Measurements from ENCODE around the gene RPL13A. TPM values are rescaled to one million over a fixed set of nuclear protein-coding genes. Genes with fewer than 3 reads are reported as not detected.
"Not testable (repeated sequence)": the region's sequence is repeated elsewhere in the genome, so short reads cannot be mapped to it uniquely, and the experiment has no call there.

RPL13A gene
- total RNA-seq, 1 experiment from 2014 or later, result 3,286 TPM

DNA sequence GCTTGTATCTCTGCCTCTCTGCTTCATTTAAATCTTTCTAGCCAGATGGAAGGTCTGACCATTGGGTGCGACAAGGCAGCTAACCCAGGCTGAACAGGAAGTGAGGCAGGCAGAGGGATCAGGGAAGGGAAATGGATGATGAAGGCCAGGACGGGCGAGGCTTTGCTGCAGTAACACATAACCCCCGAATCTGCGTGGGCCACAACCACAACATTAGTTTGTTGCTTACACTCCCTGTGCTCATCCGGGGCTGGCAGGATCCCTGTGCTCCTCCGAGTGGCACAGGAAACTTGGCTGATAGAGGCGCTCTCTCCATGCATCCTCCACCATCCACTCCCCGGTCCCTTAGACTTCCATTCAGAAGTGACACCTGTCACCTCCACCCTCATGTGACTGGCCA lies 14.5 kb upstream of the RPL13A start:
- TF ChIP-seq, protein P1, sequence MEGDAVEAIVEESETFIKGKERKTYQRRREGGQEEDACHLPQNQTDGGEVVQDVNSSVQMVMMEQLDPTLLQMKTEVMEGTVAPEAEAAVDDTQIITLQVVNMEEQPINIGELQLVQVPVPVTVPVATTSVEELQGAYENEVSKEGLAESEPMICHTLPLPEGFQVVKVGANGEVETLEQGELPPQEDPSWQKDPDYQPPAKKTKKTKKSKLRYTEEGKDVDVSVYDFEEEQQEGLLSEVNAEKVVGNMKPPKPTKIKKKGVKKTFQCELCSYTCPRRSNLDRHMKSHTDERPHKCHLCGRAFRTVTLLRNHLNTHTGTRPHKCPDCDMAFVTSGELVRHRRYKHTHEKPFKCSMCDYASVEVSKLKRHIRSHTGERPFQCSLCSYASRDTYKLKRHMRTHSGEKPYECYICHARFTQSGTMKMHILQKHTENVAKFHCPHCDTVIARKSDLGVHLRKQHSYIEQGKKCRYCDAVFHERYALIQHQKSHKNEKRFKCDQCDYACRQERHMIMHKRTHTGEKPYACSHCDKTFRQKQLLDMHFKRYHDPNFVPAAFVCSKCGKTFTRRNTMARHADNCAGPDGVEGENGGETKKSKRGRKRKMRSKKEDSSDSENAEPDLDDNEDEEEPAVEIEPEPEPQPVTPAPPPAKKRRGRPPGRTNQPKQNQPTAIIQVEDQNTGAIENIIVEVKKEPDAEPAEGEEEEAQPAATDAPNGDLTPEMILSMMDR (conservative IDR thresholded peaks at IDR 0.05), result no peak
- H2BK15ac ChIP-seq (ENCODE audit: low read depth, low read length), result no peak overlapping the region
- no peaks in the 10 kb centered on the region for H3K79me2 ChIP-seq (ENCODE audit: insufficient read depth, low read length)
- H3T11ph ChIP-seq (ENCODE audit: low read length), result no peak overlapping the region
- H3K14ac ChIP-seq (ENCODE audit: insufficient read depth, low read length), result no peak overlapping the region
- H2BK20ac ChIP-seq (ENCODE audit: low read depth, low read length, poor library complexity, severe bottlenecking), result no peak overlapping the region
- no peak for DNase-seq
- H2AFZ ChIP-seq (ENCODE audit: low read length), result no peak overlapping the region
- no peak overlapping the region for H4K91ac ChIP-seq (ENCODE audit: insufficient read length, low read depth, low read length)
- peak overlapping the region in 1 of 3 experiments; percentile 16; a peak in 1 of 7 replicates for H3K27ac Mint-ChIP-seq
- H3K23ac ChIP-seq (ENCODE audit: insufficient read length, low read depth, low read length), result no peak overlapping the region
- no peak overlapping the region for H2BK120ac ChIP-seq (ENCODE audit: low read depth, low read length, poor library complexity, severe bottlenecking)
- H3K9ac ChIP-seq (ENCODE audit: extremely low read depth, insufficient read length, low read length), result no peak overlapping the region
- H3K27me3 ChIP-seq (ENCODE audit: insufficient read depth, low read length), result no peaks in the 10 kb centered on the region; the same call in 1 of the 2 replicates
- no peak overlapping the region for H4K5ac ChIP-seq (ENCODE audit: insufficient read length, low read depth, low read length)
- peaks cover 19% of the 10 kb centered on the region for H3K27me3 Mint-ChIP-seq (ENCODE audit: low read depth)
- H3K4ac ChIP-seq (ENCODE audit: low read depth, low read length), result no peak overlapping the region
- no peaks in the 10 kb centered on the region for H3K9me3 Mint-ChIP-seq
- H2BK5ac ChIP-seq (ENCODE audit: insufficient read length, low read length), result no peak overlapping the region
- no peak overlapping the region for H3K4me3 Mint-ChIP-seq
- WGBS (ENCODE audit: extremely low coverage, insufficient read length, low lambda C conversion rate), result no CpG with 5 or more reads among the region's 9 CpGs
- H2AK5ac ChIP-seq (ENCODE audit: insufficient read length, low read length), result no peak overlapping the region
- H3K4me1 Mint-ChIP-seq, result peaks cover 15 to 34% of the 10 kb centered on the region in 2 experiments
- H4K20me1 ChIP-seq (ENCODE audit: control insufficient read depth, insufficient read depth, insufficient read length), result no peaks in the 10 kb centered on the region
- peaks cover 3% of the 10 kb centered on the region; the same call in 1 of the 2 replicates for H3K4me1 ChIP-seq (ENCODE audit: insufficient read depth, low read length)
- H3K18ac ChIP-seq (ENCODE audit: insufficient read length, low read depth, low read length), result no peak overlapping the region
- no peak overlapping the region for H3K27ac ChIP-seq (ENCODE audit: insufficient read length, low read depth, low read length)
- H3K9me3 ChIP-seq (ENCODE audit: control insufficient read depth, low read depth, low read length), result no peaks in the 10 kb centered on the region
- H4K8ac ChIP-seq (replicated peaks; ENCODE audit: insufficient read length, low read depth, low read length), result no peak overlapping the region
- peaks cover 5 to 18% (median 18%) of the 10 kb centered on the region in 3 experiments; a peak in 4 of 7 replicates for H3K36me3 Mint-ChIP-seq (ENCODE audit: insufficient read depth in 1 of 3, low read depth in 3 of 3)
- no peak overlapping the region for H3K4me2 ChIP-seq (ENCODE audit: insufficient read depth, insufficient read length, low read length)
- H3K56ac ChIP-seq (ENCODE audit: insufficient read length, low read depth, low read length), result no peak overlapping the region
- no peaks in the 10 kb centered on the region for H3K23me2 ChIP-seq (ENCODE audit: insufficient read length, low read depth, low read length, poor library complexity, severe bottlenecking)
- H2BK12ac ChIP-seq (ENCODE audit: insufficient read length, low read depth, low read length), result no peak overlapping the region
- no peaks in the 10 kb centered on the region for H3K79me1 ChIP-seq (ENCODE audit: insufficient read depth, low read depth, low read length, poor library complexity, severe bottlenecking)

DNA sequence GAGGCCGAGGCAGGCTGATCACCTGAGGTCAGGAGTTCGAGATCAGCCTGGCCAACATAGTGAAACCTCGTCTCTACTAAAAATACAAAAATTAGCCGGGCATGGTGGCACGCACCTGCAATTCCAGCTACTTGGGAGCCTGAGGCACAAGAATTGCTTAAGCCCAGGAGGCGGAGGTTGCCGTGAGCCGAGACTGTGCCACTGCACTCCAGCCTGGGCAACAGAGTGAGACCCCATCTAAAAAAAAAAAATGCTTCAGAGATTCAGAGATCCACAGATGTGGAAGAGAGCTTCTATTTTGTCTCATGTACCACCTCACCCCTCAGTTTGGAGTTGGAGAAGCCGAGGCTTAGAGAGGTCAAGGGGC lies 13.9 kb upstream of the RPL13A start:
- H3K4ac ChIP-seq (ENCODE audit: low read depth, low read length); H3K4me1 ChIP-seq (ENCODE audit: insufficient read depth, low read length); H2AFZ ChIP-seq (ENCODE audit: low read length); H3T11ph ChIP-seq (ENCODE audit: low read length); H3K18ac ChIP-seq (ENCODE audit: insufficient read length, low read depth, low read length); H3K79me1 ChIP-seq (ENCODE audit: insufficient read depth, low read depth, low read length, poor library complexity, severe bottlenecking); H2BK120ac ChIP-seq (ENCODE audit: low read depth, low read length, poor library complexity, severe bottlenecking); H3K27ac Mint-ChIP-seq; H3K23me2 ChIP-seq (ENCODE audit: insufficient read length, low read depth, low read length, poor library complexity, severe bottlenecking); H3K9me3 ChIP-seq (ENCODE audit: control insufficient read depth, low read depth, low read length); H3K4me2 ChIP-seq (ENCODE audit: insufficient read depth, insufficient read length, low read length); H2AK5ac ChIP-seq (ENCODE audit: insufficient read length, low read length); H4K8ac ChIP-seq (replicated peaks; ENCODE audit: insufficient read length, low read depth, low read length); H2BK5ac ChIP-seq (ENCODE audit: insufficient read length, low read length); H3K9ac ChIP-seq (ENCODE audit: extremely low read depth, insufficient read length, low read length); H4K91ac ChIP-seq (ENCODE audit: insufficient read length, low read depth, low read length); DNase-seq; H4K5ac ChIP-seq (ENCODE audit: insufficient read length, low read depth, low read length); H2BK12ac ChIP-seq (ENCODE audit: insufficient read length, low read depth, low read length); H3K79me2 ChIP-seq (ENCODE audit: insufficient read depth, low read length); H2BK15ac ChIP-seq (ENCODE audit: low read depth, low read length); H3K56ac ChIP-seq (ENCODE audit: insufficient read length, low read depth, low read length); H3K14ac ChIP-seq (ENCODE audit: insufficient read depth, low read length); H3K23ac ChIP-seq (ENCODE audit: insufficient read length, low read depth, low read length); H3K27me3 ChIP-seq (ENCODE audit: insufficient read depth, low read length); H2BK20ac ChIP-seq (ENCODE audit: low read depth, low read length, poor library complexity, severe bottlenecking); H3K9me3 Mint-ChIP-seq; H3K27ac ChIP-seq (ENCODE audit: insufficient read length, low read depth, low read length); H4K20me1 ChIP-seq (ENCODE audit: control insufficient read depth, insufficient read depth, insufficient read length); H3K4me3 Mint-ChIP-seq: not testable (repeated sequence)
- no CpG with 5 or more reads among the region's 9 CpGs for WGBS (ENCODE audit: extremely low coverage, insufficient read length, low lambda C conversion rate)
- Mint-ChIP-seq H3K36me3 (ENCODE audit: insufficient read depth in 1 of 3, low read depth in 3 of 3) (peaks cover 5 to 18% (median 18%) of the 10 kb centered on the region in 3 experiments; a peak in 4 of 7 replicates), H3K27me3 (ENCODE audit: low read depth) (peaks cover 19% of the 10 kb centered on the region), H3K4me1 (peaks cover 15 to 32% of the 10 kb centered on the region in 2 experiments)

All from H9 (cell line).